HepG2 (cell line): Measurements from ENCODE around the gene RARG. TPM values are rescaled to one million over a fixed set of nuclear protein-coding genes. Genes with fewer than 3 reads are reported as not detected.

Experiments
- AGO1 ChIP-seq: fragments of 200-400 bp; formaldehyde crosslinking; IDR thresholded peaks from 2 replicates; pipeline ENCODE4 v1.6.1; 2017; ENCODE audit warnings: mild to moderate bottlenecking, low read depth, low read length, moderate library complexity; ENCODE audit not compliant: poor library complexity, severe bottlenecking
- DBP ChIP-seq: sonication (generic); formaldehyde crosslinking; IDR thresholded peaks from 2 replicates; pipeline ENCODE4 v1.4.0; 2020; ENCODE audit warnings: missing genetic modification reagents; ENCODE audit errors: not compliant biosample characterization
- DNMT1 ChIP-seq: sonication (generic); formaldehyde crosslinking; IDR thresholded peaks from 2 replicates; pipeline ENCODE4 v1.5.1; 2020; ENCODE audit warnings: mild to moderate bottlenecking, missing genetic modification reagents
- ELF1 ChIP-seq: sonication (generic); formaldehyde crosslinking; IDR thresholded peaks from 2 replicates; pipeline ENCODE4 v1.4.0; 2020; ENCODE audit warnings: missing genetic modification reagents
- FOXP1 ChIP-seq, 2 experiments: fragments of 450-650 bp in 1 of 2; IDR thresholded peaks; 2 replicates each; pipeline ENCODE4 v1.6.1; 2017 to 2018; ENCODE audit warnings: antibody characterized with exemption in 1 of 2
- MLLT10 ChIP-seq: sonication (generic); formaldehyde crosslinking; IDR thresholded peaks from 2 replicates; pipeline ENCODE4 v1.4.0; 2020; ENCODE audit warnings: missing genetic modification reagents
- NCOR1 ChIP-seq: fragments of 200-600 bp; sonication (generic); IDR thresholded peaks from 2 replicates; pipeline ENCODE4 v1.7.0; 2017; ENCODE audit warnings: antibody characterized with exemption, low read length, borderline replicate concordance
- NR1H2 ChIP-seq: sonication (generic); formaldehyde crosslinking; IDR thresholded peaks from 2 replicates; pipeline ENCODE4 v1.8.1; 2022; ENCODE audit warnings: low read depth, missing genetic modification reagents, borderline replicate concordance
- NR2F6 ChIP-seq, 2 experiments: IDR thresholded peaks; 2 replicates each; pipeline ENCODE4 v1.6.1; 2016; ENCODE audit warnings: antibody characterized with exemption in 1 of 2, mild to moderate bottlenecking in 1 of 2
- PBX3 ChIP-seq: sonication (generic); formaldehyde crosslinking; IDR thresholded peaks from 2 replicates; pipeline ENCODE4 v1.8.1; 2023; ENCODE audit warnings: missing genetic modification reagents, inconsistent platforms, borderline replicate concordance
- RBFOX2 ChIP-seq: fragments of 200-400 bp; formaldehyde crosslinking; IDR thresholded peaks from 2 replicates; pipeline ENCODE4 v1.6.1; 2017; ENCODE audit warnings: low read depth, mild to moderate bottlenecking, low read length
- SMAD9 ChIP-seq: sonication (generic); formaldehyde crosslinking; IDR thresholded peaks from 2 replicates; pipeline ENCODE4 v1.5.1; 2020; ENCODE audit warnings: mild to moderate bottlenecking, missing genetic modification reagents
- TEAD3 ChIP-seq: optimal IDR thresholded peaks from 2 replicates; pipeline ENCODE3; 2016; ENCODE audit warnings: borderline replicate concordance
- TOPORS ChIP-seq: sonication (generic); formaldehyde crosslinking; IDR thresholded peaks from 2 replicates; pipeline ENCODE4 v1.8.0; 2023; ENCODE audit warnings: mild to moderate bottlenecking, missing genetic modification reagents
- ZNF549 ChIP-seq: sonication (generic); formaldehyde crosslinking; IDR thresholded peaks from 2 replicates; pipeline ENCODE4 v1.5.0; 2020; ENCODE audit warnings: missing genetic modification reagents
- ZNF558 ChIP-seq: sonication (generic); formaldehyde crosslinking; IDR thresholded peaks from 2 replicates; pipeline ENCODE4 v1.9.0; 2022; ENCODE audit warnings: mild to moderate bottlenecking, missing genetic modification reagents, borderline replicate concordance
- ZNF607 ChIP-seq: sonication (generic); formaldehyde crosslinking; IDR thresholded peaks from 2 replicates; pipeline ENCODE4 v1.5.1; 2020; ENCODE audit warnings: missing genetic modification reagents, mild to moderate bottlenecking, borderline replicate concordance
- ZNF891 ChIP-seq: sonication (generic); formaldehyde crosslinking; IDR thresholded peaks from 2 replicates; pipeline ENCODE4 v1.5.0; 2020; ENCODE audit warnings: mild to moderate bottlenecking, missing genetic modification reagents
- polyA plus RNA-seq, 8 experiments: library from polyadenylated mRNA; depleted of rRNA in 3 of 8; stranded (reverse) in 7 of 8; unstranded in 1 of 8; fragments of >200 nt; fragmentation: Illumina TruSeq in 4 of 8; extraction: Trizol in 4 of 8; gene quantifications; 2 replicates each; pipeline versions ENCODE4 v1.2.1 to v1.2.3, GENCODE V29; 2011 to 2016; ENCODE audit warnings: low read depth in 4 of 8, missing spikeins in 1 of 8, mixed read lengths in 1 of 8; ENCODE audit not compliant: insufficient read depth in 1 of 8
- total RNA-seq, 5 experiments: library from RNA; depleted of rRNA; stranded (reverse); fragments of >200 nt; fragmentation: Illumina TruSeq; extraction: Trizol; gene quantifications; 2 replicates each; pipeline ENCODE4 v1.2.3, GENCODE V29; 2016; ENCODE audit warnings: low read depth in 1 of 5
- TF ChIP-seq, protein P1 (sequence below), 2 experiments: sonication (generic) in 1 of 2; formaldehyde crosslinking in 1 of 2; IDR thresholded peaks; 2 replicates each; pipeline versions ENCODE4 v1.5.1 to v1.6.1; 2011 to 2020; ENCODE audit warnings: borderline replicate concordance in 1 of 2, low read depth in 1 of 2, low read length in 1 of 2, mild to moderate bottlenecking in 1 of 2, missing genetic modification reagents in 1 of 2, moderate library complexity in 1 of 2
- TF ChIP-seq, protein P2 (sequence below): sonication (generic); formaldehyde crosslinking; IDR thresholded peaks from 2 replicates; pipeline ENCODE4 v1.5.1; 2020; ENCODE audit warnings: mild to moderate bottlenecking, missing genetic modification reagents, moderate library complexity

Gene RARG
- total and polyA plus RNA-seq, 2 of the 13 experiments (the other 11 are each of a cell fraction or from before 2014, with no cell fraction given): 0.77 to 1.5 TPM

DNA sequence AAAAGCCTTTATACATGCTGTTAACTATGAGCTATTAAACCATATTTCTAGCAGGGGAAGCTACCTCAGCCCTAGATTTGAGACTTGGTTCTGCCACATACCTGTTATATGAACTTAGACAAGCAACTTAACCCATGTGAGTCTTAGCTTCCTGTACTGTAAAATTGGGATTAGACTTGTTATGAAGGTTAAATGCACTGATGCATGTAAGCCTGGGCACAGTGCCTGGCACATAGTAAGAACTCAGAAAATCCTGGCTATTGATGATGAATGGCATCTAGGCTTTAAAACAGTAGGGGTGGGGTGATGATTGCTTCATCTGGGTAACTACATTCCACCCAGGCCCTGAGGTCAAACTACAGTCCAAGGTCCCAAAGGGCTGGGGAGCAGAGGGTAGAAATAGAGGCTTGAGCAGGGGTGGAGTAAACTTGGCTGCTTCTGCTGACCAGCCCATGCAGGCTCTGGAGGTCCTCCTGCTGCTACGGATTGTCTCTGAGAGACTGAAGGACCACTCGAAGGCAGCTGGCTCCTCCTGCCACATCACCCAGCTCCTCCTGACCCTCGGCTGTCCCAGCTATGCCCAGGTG, 47.4 kb upstream of the RARG start (continued):
- TF ChIP-seq AGO1 (no peak), PBX3 (CRISPR knock-in tag) (no peak), NCOR1 (peak; percentile 35; the same call in 1 of the 2 replicates), DBP (CRISPR knock-in tag) (no peak), ELF1 (CRISPR knock-in tag) (no peak), ZNF549 (no peak), ZNF891 (CRISPR knock-in tag) (no peak), RBFOX2 (no peak), ZNF607 (CRISPR knock-in tag) (no peak), TOPORS (CRISPR knock-in tag) (no peak), NR2F6 (IDR thresholded peaks at IDR 0.05) (peak; percentile 44), NR2F6 (CRISPR knock-in tag; IDR thresholded peaks at IDR 0.05) (peak; percentile 36; the same call in 1 of the 2 replicates), ZNF558 (no peak), MLLT10 (CRISPR knock-in tag) (no peak), TEAD3 (CRISPR knock-in tag) (peak; percentile 71), SMAD9 (CRISPR knock-in tag) (no peak), FOXP1 (IDR thresholded peaks at IDR 0.05) (no peak), FOXP1 (CRISPR knock-in tag; IDR thresholded peaks at IDR 0.05) (no peak), DNMT1 (CRISPR knock-in tag) (no peak), NR1H2 (CRISPR knock-in tag) (no peak)
- TF ChIP-seq, protein P1, sequence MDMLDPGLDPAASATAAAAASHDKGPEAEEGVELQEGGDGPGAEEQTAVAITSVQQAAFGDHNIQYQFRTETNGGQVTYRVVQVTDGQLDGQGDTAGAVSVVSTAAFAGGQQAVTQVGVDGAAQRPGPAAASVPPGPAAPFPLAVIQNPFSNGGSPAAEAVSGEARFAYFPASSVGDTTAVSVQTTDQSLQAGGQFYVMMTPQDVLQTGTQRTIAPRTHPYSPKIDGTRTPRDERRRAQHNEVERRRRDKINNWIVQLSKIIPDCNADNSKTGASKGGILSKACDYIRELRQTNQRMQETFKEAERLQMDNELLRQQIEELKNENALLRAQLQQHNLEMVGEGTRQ (IDR thresholded peaks at IDR 0.05; ENCODE audit: low read depth, low read length): no peak
- TF ChIP-seq, protein P1 (CRISPR knock-in tag; IDR thresholded peaks at IDR 0.05; ENCODE audit: borderline replicate concordance): no peak
- TF ChIP-seq, protein P2, sequence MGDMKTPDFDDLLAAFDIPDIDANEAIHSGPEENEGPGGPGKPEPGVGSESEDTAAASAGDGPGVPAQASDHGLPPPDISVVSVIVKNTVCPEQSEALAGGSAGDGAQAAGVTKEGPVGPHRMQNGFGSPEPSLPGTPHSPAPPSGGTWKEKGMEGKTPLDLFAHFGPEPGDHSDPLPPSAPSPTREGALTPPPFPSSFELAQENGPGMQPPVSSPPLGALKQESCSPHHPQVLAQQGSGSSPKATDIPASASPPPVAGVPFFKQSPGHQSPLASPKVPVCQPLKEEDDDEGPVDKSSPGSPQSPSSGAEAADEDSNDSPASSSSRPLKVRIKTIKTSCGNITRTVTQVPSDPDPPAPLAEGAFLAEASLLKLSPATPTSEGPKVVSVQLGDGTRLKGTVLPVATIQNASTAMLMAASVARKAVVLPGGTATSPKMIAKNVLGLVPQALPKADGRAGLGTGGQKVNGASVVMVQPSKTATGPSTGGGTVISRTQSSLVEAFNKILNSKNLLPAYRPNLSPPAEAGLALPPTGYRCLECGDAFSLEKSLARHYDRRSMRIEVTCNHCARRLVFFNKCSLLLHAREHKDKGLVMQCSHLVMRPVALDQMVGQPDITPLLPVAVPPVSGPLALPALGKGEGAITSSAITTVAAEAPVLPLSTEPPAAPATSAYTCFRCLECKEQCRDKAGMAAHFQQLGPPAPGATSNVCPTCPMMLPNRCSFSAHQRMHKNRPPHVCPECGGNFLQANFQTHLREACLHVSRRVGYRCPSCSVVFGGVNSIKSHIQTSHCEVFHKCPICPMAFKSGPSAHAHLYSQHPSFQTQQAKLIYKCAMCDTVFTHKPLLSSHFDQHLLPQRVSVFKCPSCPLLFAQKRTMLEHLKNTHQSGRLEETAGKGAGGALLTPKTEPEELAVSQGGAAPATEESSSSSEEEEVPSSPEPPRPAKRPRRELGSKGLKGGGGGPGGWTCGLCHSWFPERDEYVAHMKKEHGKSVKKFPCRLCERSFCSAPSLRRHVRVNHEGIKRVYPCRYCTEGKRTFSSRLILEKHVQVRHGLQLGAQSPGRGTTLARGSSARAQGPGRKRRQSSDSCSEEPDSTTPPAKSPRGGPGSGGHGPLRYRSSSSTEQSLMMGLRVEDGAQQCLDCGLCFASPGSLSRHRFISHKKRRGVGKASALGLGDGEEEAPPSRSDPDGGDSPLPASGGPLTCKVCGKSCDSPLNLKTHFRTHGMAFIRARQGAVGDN (CRISPR knock-in tag): 0 out of 2 replicates have a peak, but pooled peaks have one; percentile 10
